Type B pancreatic cell (in vitro differentiated cells): ENCODE measurements around the gene STAP1. TPM values are rescaled to one million over a fixed set of nuclear protein-coding genes. Genes with fewer than 3 reads are reported as not detected.
A peak's percentile ranks its signal among the peaks of the same experiment; 100 is the strongest.
"Not testable (repeated sequence)": the region's sequence is repeated elsewhere in the genome, so short reads cannot be mapped to it uniquely, and the experiment has no call there.

ENCODE experiments used
- DNase-seq: peaks from one replicate; pipeline ENCODE4 v3.0.0; 2021; ENCODE audit warnings: mixed read lengths; ENCODE audit not compliant: unreplicated experiment; ENCODE audit errors: extremely low spot score
- H3K27ac Mint-ChIP-seq: 2 replicates; pipeline ENCODE4 v1.8.0; 2021; ENCODE audit warnings: mild to moderate bottlenecking, mixed read lengths
- H3K27me3 Mint-ChIP-seq: 2 replicates; pipeline ENCODE4 v1.8.0; 2021; ENCODE audit warnings: mixed read lengths
- H3K36me3 Mint-ChIP-seq: 2 replicates; pipeline ENCODE4 v1.8.0; 2021; ENCODE audit warnings: mixed read lengths
- H3K4me1 Mint-ChIP-seq: one replicate; pipeline ENCODE4 v1.8.0; 2021; ENCODE audit warnings: mixed read lengths; ENCODE audit not compliant: unreplicated experiment
- H3K4me3 Mint-ChIP-seq: 2 replicates; pipeline ENCODE4 v1.8.0; 2021; ENCODE audit warnings: mild to moderate bottlenecking, mixed read lengths
- H3K9me3 Mint-ChIP-seq: 2 replicates; pipeline ENCODE4 v1.8.0; 2021; ENCODE audit warnings: mixed read lengths
- CTCF ChIP-seq: fragments of 200-600 bp; sonication (generic); conservative IDR thresholded peaks from 2 replicates; pipeline ENCODE4 v1.5.0; 2021; ENCODE audit warnings: antibody characterized with exemption, mild to moderate bottlenecking
- total RNA-seq: library from RNA; stranded (reverse); gene quantifications from 2 replicates; pipeline ENCODE4 v1.2.1, GENCODE V29; 2021; ENCODE audit warnings: low replicate concordance

The STAP1 gene
- total RNA-seq, 1 donor from 2014 or later: not detected

GRCh38 chr4:67549123-67549522 is 9.4 kb upstream of the STAP1 start:
- Mint-ChIP-seq H3K4me1 (no peaks in the 10 kb centered on the region), H3K4me3 (no peak overlapping the region), H3K9me3 (no peaks in the 10 kb centered on the region), H3K36me3 (no peaks in the 10 kb centered on the region), H3K27ac (no peak overlapping the region), H3K27me3 (no peaks in the 10 kb centered on the region)
- DNase-seq: no peak
- TF ChIP-seq CTCF: peak; percentile 59

DNA sequence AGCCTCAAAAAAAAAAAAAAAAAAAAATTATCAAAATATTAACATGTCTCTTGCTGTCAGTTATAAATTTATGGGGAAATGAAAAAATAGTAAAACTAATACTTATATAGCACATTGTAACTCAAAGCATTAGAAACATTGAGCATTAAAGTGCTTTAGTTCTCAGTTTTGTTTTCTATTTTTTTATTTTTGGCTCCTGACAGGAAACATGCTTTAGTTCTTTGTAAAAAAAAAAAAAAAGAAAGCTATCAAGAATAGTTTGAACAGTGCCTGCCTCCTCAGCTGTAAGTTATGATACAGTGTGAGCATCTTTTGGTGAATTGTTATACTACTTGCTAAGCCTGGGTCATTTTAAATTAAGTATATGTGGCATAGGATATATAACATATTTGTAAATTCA is 8.1 kb upstream of the STAP1 start:
- no peak overlapping the region for H3K27ac Mint-ChIP-seq
- H3K36me3 Mint-ChIP-seq: no peaks in the 10 kb centered on the region
- no peak for DNase-seq
- TF ChIP-seq CTCF: no peak
- no peaks in the 10 kb centered on the region for H3K4me1 Mint-ChIP-seq
- no peaks in the 10 kb centered on the region for H3K27me3 Mint-ChIP-seq
- no peak overlapping the region for H3K4me3 Mint-ChIP-seq
- H3K9me3 Mint-ChIP-seq: no peaks in the 10 kb centered on the region

DNA sequence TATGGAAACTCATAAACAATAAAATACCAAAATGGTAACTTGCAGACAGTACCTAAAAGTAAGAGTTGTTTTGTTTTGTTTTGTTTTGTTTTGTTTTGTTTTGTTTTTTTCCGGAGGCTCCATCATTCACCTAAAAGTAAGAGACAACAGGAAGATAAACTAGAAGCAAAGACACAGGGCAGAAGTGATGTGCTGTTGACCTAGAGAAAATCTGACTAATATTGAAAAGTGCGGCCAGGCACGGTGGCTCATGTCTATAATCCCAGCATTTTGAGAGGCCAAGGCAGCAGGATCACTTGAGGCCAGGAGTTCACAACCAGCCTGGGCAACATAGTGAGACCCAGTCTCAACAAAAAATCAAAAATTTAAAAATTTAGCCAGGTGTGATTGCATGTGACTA is 7.7 kb upstream of the STAP1 start:
- Mint-ChIP-seq H3K27ac (no peak overlapping the region), H3K4me1 (no peaks in the 10 kb centered on the region), H3K4me3 (no peak overlapping the region), H3K9me3 (no peaks in the 10 kb centered on the region), H3K27me3 (no peaks in the 10 kb centered on the region), H3K36me3 (no peaks in the 10 kb centered on the region)
- TF ChIP-seq CTCF: no peak
- no peak for DNase-seq

- H3K27ac Mint-ChIP-seq, H3K27me3 Mint-ChIP-seq, H3K9me3 Mint-ChIP-seq, H3K36me3 Mint-ChIP-seq, DNase-seq, H3K4me1 Mint-ChIP-seq, H3K4me3 Mint-ChIP-seq: not testable (repeated sequence)
Observed at GRCh38 chr4:67552146-67552792, 6.3 kb upstream of the STAP1 start.

DNA sequence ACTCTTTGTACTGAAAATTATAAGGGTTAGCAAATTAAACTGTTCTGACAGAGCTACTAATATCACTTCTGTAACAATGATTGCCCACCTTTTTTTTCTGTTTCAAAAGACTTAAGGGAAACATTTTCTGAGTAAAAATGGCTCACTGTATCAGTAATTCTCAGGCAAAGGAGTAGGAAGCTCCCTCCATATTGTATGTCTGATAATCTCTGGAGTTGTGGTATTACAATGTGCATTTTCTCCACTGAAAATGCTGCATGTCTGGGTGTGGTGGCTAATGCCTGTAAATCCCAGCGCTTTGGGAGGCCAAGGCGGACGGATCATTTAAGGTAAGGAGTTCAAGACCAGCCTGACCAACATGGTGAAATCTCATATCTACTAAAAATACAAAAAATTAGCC is 4.4 kb upstream of the STAP1 start:
- H3K36me3 Mint-ChIP-seq: no peaks in the 10 kb centered on the region
- no peak overlapping the region for H3K4me3 Mint-ChIP-seq
- no peak for TF ChIP-seq CTCF
- no peak overlapping the region for H3K27ac Mint-ChIP-seq
- DNase-seq: no peak
- H3K27me3 Mint-ChIP-seq: no peaks in the 10 kb centered on the region
- H3K4me1 Mint-ChIP-seq: no peaks in the 10 kb centered on the region
- H3K9me3 Mint-ChIP-seq: no peaks in the 10 kb centered on the region

GRCh38 chr4:67555447-67555846 is 3.1 kb upstream of the STAP1 start:
- H3K4me1 Mint-ChIP-seq: no peaks in the 10 kb centered on the region
- TF ChIP-seq CTCF: no peak
- DNase-seq: no peak
- no peaks in the 10 kb centered on the region for H3K9me3 Mint-ChIP-seq
- no peak overlapping the region for H3K27ac Mint-ChIP-seq
- H3K36me3 Mint-ChIP-seq: no peaks in the 10 kb centered on the region
- H3K27me3 Mint-ChIP-seq: no peaks in the 10 kb centered on the region
- H3K4me3 Mint-ChIP-seq: no peak overlapping the region
